Panc1 (cell line): Measurements from ENCODE around the gene GPD1L. TPM values are rescaled to one million over a fixed set of nuclear protein-coding genes. Genes with fewer than 3 reads are reported as not detected.

Source experiments
- ATAC-seq: fragments of 200-7000 bp; cut with Tn5 transposase; 2 replicates; pipeline ENCODE4 v1.9.1; 2020; ENCODE audit warnings: mild to moderate bottlenecking, moderate library complexity
- BruUV-seq: library from RNA; stranded (reverse); fragments of 400-500 nt; replicated peaks from 2 replicates; lab custom pipeline; 2021; lab: Mats Ljungman, UMichigan
- CTCF ChIA-PET: fragments of 300-600 bp; sonication (Branson Sonifier 250); formaldehyde crosslinking; loops from one replicate; lab custom pipeline; 2022; ENCODE audit warnings: antibody characterized with exemption; lab: Charles Lee
- POLR2A ChIA-PET: fragments of 300-600 bp; sonication (Branson Sonifier 250); formaldehyde crosslinking; loops from one replicate; lab custom pipeline; 2022; ENCODE audit warnings: antibody characterized with exemption; lab: Charles Lee
- DNase-seq: peaks from one replicate; pipeline ENCODE4 v3.0.0-alpha.2; 2010; ENCODE audit warnings: low read depth, low spot score
- H3K27ac ChIP-seq: 2 replicates; pipeline ENCODE4 v1.5.1; 2011; ENCODE audit warnings: mild to moderate bottlenecking, low read length, inconsistent platforms
- H3K27me3 ChIP-seq: fragments of 200-500 bp; sonication (Bioruptor generic); 2 replicates; pipeline ENCODE4 v1.6.0; 2014; ENCODE audit warnings: low read length, inconsistent platforms; ENCODE audit not compliant: control insufficient read depth, insufficient read depth
- H3K36me3 ChIP-seq: fragments of 200-500 bp; sonication (Bioruptor generic); 2 replicates; pipeline ENCODE4 v1.5.1; 2014; ENCODE audit warnings: inconsistent platforms, mild to moderate bottlenecking, low read length, moderate library complexity; ENCODE audit not compliant: control insufficient read depth, insufficient read depth
- H3K4me1 ChIP-seq: 2 replicates; pipeline ENCODE4 v1.5.1; 2011; ENCODE audit warnings: inconsistent platforms, mild to moderate bottlenecking, low read length, moderate library complexity; ENCODE audit not compliant: control insufficient read depth, insufficient read depth
- H3K4me3 ChIP-seq, 2 experiments: 2 replicates each; pipeline ENCODE4 v1.5.1; 2011 to 2012; ENCODE audit warnings: low read depth in 2 of 2, low read length in 2 of 2, mild to moderate bottlenecking in 2 of 2, inconsistent platforms in 1 of 2, moderate library complexity in 1 of 2
- H3K9me3 ChIP-seq: fragments of 200-500 bp; sonication (Bioruptor generic); 2 replicates; pipeline ENCODE4 v1.5.1; 2014; ENCODE audit warnings: low read depth, mild to moderate bottlenecking, inconsistent platforms, low read length, moderate library complexity; ENCODE audit not compliant: control insufficient read depth, insufficient read depth
- CTCF ChIP-seq: fragments of 450-650 bp; IDR thresholded peaks from 2 replicates; pipeline ENCODE4 v1.5.1; 2017; ENCODE audit warnings: mild to moderate bottlenecking
- POLR2AphosphoS5 ChIP-seq: IDR thresholded peaks from 2 replicates; pipeline ENCODE4 v1.6.1; 2012; ENCODE audit warnings: mild to moderate bottlenecking, low read depth, low read length, moderate library complexity
- REST ChIP-seq, 2 experiments: IDR thresholded peaks; 2 replicates each; pipeline ENCODE4 v1.6.1; 2011 to 2012; ENCODE audit warnings: low read depth in 2 of 2, control low read depth in 1 of 2, low read length in 1 of 2, mild to moderate bottlenecking in 1 of 2, moderate library complexity in 1 of 2; ENCODE audit not compliant: insufficient read depth in 1 of 2
- SIN3A ChIP-seq: IDR thresholded peaks from 2 replicates; pipeline ENCODE4 v1.6.1; 2012; ENCODE audit warnings: low read depth, mild to moderate bottlenecking, low read length, moderate library complexity, borderline replicate concordance; ENCODE audit not compliant: insufficient read depth
- TCF7L2 ChIP-seq: IDR thresholded peaks from 2 replicates; pipeline ENCODE4 v1.6.1; 2011; ENCODE audit warnings: mild to moderate bottlenecking, low read depth, low read length, inconsistent platforms
- in situ Hi-C: cut with HindIII; loops from 2 replicates; pipeline ENCODE4 v1.10.0; 2016; ENCODE audit warnings: low sequenced_read_pairs, low pct_unique_long_range_greater_than_20kb
- intact Hi-C: fragments of 100-400 bp; cut with micrococcal nuclease; formaldehyde crosslinking; loops from one replicate; pipeline ENCODE4 v1.10.0; 2022; ENCODE audit not compliant: unreplicated experiment
- total RNA-seq: library from RNA; stranded (reverse); gene quantifications from one replicate; pipeline ENCODE4 v1.2.1, GENCODE V29; 2021; ENCODE audit not compliant: unreplicated experiment

The GPD1L gene
- total RNA-seq, 1 experiment from 2014 or later: 10.5 TPM

DNA sequence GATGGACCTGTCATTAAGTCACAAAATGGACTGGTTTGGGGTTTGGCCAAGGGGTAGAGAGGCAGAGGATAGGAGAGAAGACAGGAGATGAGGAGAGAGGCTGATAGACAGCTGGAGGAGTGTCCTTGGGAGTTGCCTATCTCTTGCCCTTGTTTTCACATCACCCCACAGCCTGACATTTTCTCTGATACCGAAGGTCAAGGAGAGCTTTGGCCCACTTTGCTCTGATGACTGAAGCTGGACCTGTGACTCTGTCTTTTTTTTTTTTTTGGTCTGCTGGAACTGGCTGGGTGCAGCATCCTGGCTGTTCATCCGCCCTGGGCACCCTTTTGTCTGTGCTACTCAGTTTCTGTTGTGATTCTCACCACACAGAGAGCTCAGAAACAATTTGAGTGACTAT is 5.1 kb downstream of the GPD1L start:
- BruUV-seq: no TSS peak
- ChIA-PET CTCF (no interaction called here), POLR2A (no interaction called here)
- H3K36me3 ChIP-seq: no peaks in the 10 kb centered on the region
- ATAC-seq: no peak
- H3K27ac ChIP-seq: no peak overlapping the region
- H3K4me3 ChIP-seq: no peak overlapping the region
- H3K27me3 ChIP-seq: no peaks in the 10 kb centered on the region
- in situ Hi-C loops: no loop called here
- H3K4me1 ChIP-seq: peaks cover 5% of the 10 kb centered on the region; the same call in 1 of the 2 replicates
- no peak for DNase-seq
- intact Hi-C loops: no loop called here
- TF ChIP-seq CTCF: no peak
- TF ChIP-seq REST (IDR thresholded peaks at IDR 0.05; ENCODE audit: insufficient read depth in 1 of 2, low read depth in 2 of 2, low read length in 1 of 2): no peak
- TF ChIP-seq SIN3A: no peak
- TF ChIP-seq POLR2AphosphoS5: no peak
- TF ChIP-seq TCF7L2: no peak
- H3K9me3 ChIP-seq: no peaks in the 10 kb centered on the region

DNA sequence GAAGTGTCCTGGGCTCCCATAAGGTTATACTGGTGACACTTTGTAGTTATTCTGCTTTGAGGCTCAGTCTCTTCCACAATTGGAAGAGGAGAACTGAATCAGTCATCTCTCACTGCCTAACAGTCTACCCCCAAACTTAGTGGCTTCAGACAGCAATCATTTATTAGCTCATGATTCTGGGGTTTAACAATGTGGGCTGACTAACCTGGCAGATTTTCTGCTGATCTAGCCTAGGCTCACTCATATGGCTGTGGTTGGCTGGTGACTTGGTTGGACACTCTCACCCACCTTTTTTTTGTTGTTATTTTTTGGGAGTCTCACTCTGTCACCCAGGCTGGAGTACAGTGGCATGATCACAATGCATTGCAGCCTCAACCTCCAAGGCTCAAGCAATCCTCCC is 7.1 kb downstream of the GPD1L start:
- ChIA-PET POLR2A (no interaction called here), CTCF (no interaction called here)
- in situ Hi-C loops (no loop called here), intact Hi-C loops (no loop called here)
- no peaks in the 10 kb centered on the region for H3K36me3 ChIP-seq
- H3K4me3 ChIP-seq: no peak overlapping the region
- H3K27me3 ChIP-seq: no peaks in the 10 kb centered on the region
- no TSS peak for BruUV-seq
- peaks cover 5% of the 10 kb centered on the region; the same call in 1 of the 2 replicates for H3K4me1 ChIP-seq
- DNase-seq (no peak), ATAC-seq (no peak)
- TF ChIP-seq TCF7L2 (no peak), POLR2AphosphoS5 (no peak), SIN3A (no peak), REST (IDR thresholded peaks at IDR 0.05; ENCODE audit: insufficient read depth in 1 of 2, low read depth in 2 of 2, low read length in 1 of 2) (no peak), CTCF (no peak)
- H3K27ac ChIP-seq: no peak overlapping the region
- no peaks in the 10 kb centered on the region for H3K9me3 ChIP-seq
